Measurements from ENCODE around the gene KCTD18.
A peak's percentile ranks its signal among the peaks of the same experiment; 100 is the strongest.

KCTD18 gene

GRCh38 chr2:200515155-200515554, 5.3 kb upstream of the KCTD18 start:
- H3K4me1 ChIP-seq (ENCODE audit: control insufficient read depth in 1 of 2, insufficient read depth in 2 of 2, low read length in 2 of 2) = no peaks in the 10 kb centered on the region
- H3K9me3 ChIP-seq (ENCODE audit: control insufficient read depth in 1 of 2, low read length in 2 of 2) = no peaks in the 10 kb centered on the region
- H3K27me3 ChIP-seq (ENCODE audit: low read depth, low read length) = no peaks in the 10 kb centered on the region
- H3K4me3 ChIP-seq (ENCODE audit: low read depth in 1 of 2, low read length in 2 of 2) = no peak overlapping the region
- H3K36me3 ChIP-seq (ENCODE audit: control insufficient read depth in 1 of 2, insufficient read depth in 2 of 2, low read length in 2 of 2) = no peaks in the 10 kb centered on the region
- no peak overlapping the region for H3K27ac ChIP-seq (ENCODE audit: low read length)

GRCh38 chr2:200509235-200509611, 645 bp downstream of the KCTD18 start:
- no peaks in the 10 kb centered on the region for H3K27me3 ChIP-seq (ENCODE audit: low read depth, low read length)
- peak overlapping the region; percentile 79 to 88 for H3K4me3 ChIP-seq (ENCODE audit: low read depth in 1 of 2, low read length in 2 of 2)
- peaks cover 0 to 7% of the 10 kb centered on the region in 2 donors for H3K4me1 ChIP-seq (ENCODE audit: control insufficient read depth in 1 of 2, insufficient read depth in 2 of 2, low read length in 2 of 2)
- H3K27ac ChIP-seq (ENCODE audit: low read length) = peak overlapping the region; percentile 86
- H3K36me3 ChIP-seq (ENCODE audit: control insufficient read depth in 1 of 2, insufficient read depth in 2 of 2, low read length in 2 of 2) = peaks cover 0 to 17% of the 10 kb centered on the region in 2 donors
- H3K9me3 ChIP-seq (ENCODE audit: control insufficient read depth in 1 of 2, low read length in 2 of 2) = no peaks in the 10 kb centered on the region

- Histone ChIP-seq H3K27me3 (ENCODE audit: low read depth, low read length) (no peaks in the 10 kb centered on the region), H3K36me3 (ENCODE audit: control insufficient read depth in 1 of 2, insufficient read depth in 2 of 2, low read length in 2 of 2) (peaks cover 8 to 29% of the 10 kb centered on the region in 2 donors), H3K9me3 (ENCODE audit: control insufficient read depth in 1 of 2, low read length in 2 of 2) (no peaks in the 10 kb centered on the region), H3K27ac (ENCODE audit: low read length) (no peak overlapping the region), H3K4me1 (ENCODE audit: control insufficient read depth in 1 of 2, insufficient read depth in 2 of 2, low read length in 2 of 2) (peaks cover 0 to 7% of the 10 kb centered on the region in 2 donors), H3K4me3 (ENCODE audit: low read depth in 1 of 2, low read length in 2 of 2) (no peak overlapping the region)
These were observed 2.7 kb downstream of the KCTD18 start for GRCh38 chr2:200507179-200507578.

GRCh38 chr2:200506679-200507078, 3.2 kb downstream of the KCTD18 start:
- Histone ChIP-seq H3K27ac (ENCODE audit: low read length) (no peak overlapping the region), H3K27me3 (ENCODE audit: low read depth, low read length) (no peaks in the 10 kb centered on the region), H3K36me3 (ENCODE audit: control insufficient read depth in 1 of 2, insufficient read depth in 2 of 2, low read length in 2 of 2) (peaks cover 8 to 29% of the 10 kb centered on the region in 2 donors), H3K4me1 (ENCODE audit: control insufficient read depth in 1 of 2, insufficient read depth in 2 of 2, low read length in 2 of 2) (peaks cover 0 to 7% of the 10 kb centered on the region in 2 donors), H3K9me3 (ENCODE audit: control insufficient read depth in 1 of 2, low read length in 2 of 2) (no peaks in the 10 kb centered on the region), H3K4me3 (ENCODE audit: low read depth in 1 of 2, low read length in 2 of 2) (no peak overlapping the region)

- Histone ChIP-seq H3K27ac (ENCODE audit: low read length) (no peak overlapping the region), H3K27me3 (ENCODE audit: low read depth, low read length) (no peaks in the 10 kb centered on the region), H3K4me1 (ENCODE audit: control insufficient read depth in 1 of 2, insufficient read depth in 2 of 2, low read length in 2 of 2) (no peaks in the 10 kb centered on the region), H3K9me3 (ENCODE audit: control insufficient read depth in 1 of 2, low read length in 2 of 2) (no peaks in the 10 kb centered on the region), H3K36me3 (ENCODE audit: control insufficient read depth in 1 of 2, insufficient read depth in 2 of 2, low read length in 2 of 2) (peaks cover 18 to 33% of the 10 kb centered on the region in 2 donors), H3K4me3 (ENCODE audit: low read depth in 1 of 2, low read length in 2 of 2) (no peak overlapping the region)
These were observed 7.7 kb downstream of the KCTD18 start for GRCh38 chr2:200502196-200502595.

GRCh38 chr2:200498402-200499162, 11.3 kb downstream of the KCTD18 start:
- no peaks in the 10 kb centered on the region for H3K9me3 ChIP-seq (ENCODE audit: control insufficient read depth in 1 of 2, low read length in 2 of 2)
- no peak overlapping the region for H3K27ac ChIP-seq (ENCODE audit: low read length)
- no peak overlapping the region for H3K4me3 ChIP-seq (ENCODE audit: low read depth in 1 of 2, low read length in 2 of 2)
- H3K36me3 ChIP-seq (ENCODE audit: control insufficient read depth in 1 of 2, insufficient read depth in 2 of 2, low read length in 2 of 2) = peaks cover 25 to 30% of the 10 kb centered on the region in 2 donors
- no peaks in the 10 kb centered on the region for H3K27me3 ChIP-seq (ENCODE audit: low read depth, low read length)
- no peaks in the 10 kb centered on the region for H3K4me1 ChIP-seq (ENCODE audit: control insufficient read depth in 1 of 2, insufficient read depth in 2 of 2, low read length in 2 of 2)

GRCh38 chr2:200496696-200497095, 13.2 kb downstream of the KCTD18 start:
- no peaks in the 10 kb centered on the region for H3K9me3 ChIP-seq (ENCODE audit: control insufficient read depth in 1 of 2, low read length in 2 of 2)
- no peaks in the 10 kb centered on the region for H3K4me1 ChIP-seq (ENCODE audit: control insufficient read depth in 1 of 2, insufficient read depth in 2 of 2, low read length in 2 of 2)
- no peaks in the 10 kb centered on the region for H3K27me3 ChIP-seq (ENCODE audit: low read depth, low read length)
- H3K27ac ChIP-seq (ENCODE audit: low read length) = no peak overlapping the region
- peaks cover 35 to 37% of the 10 kb centered on the region in 2 donors for H3K36me3 ChIP-seq (ENCODE audit: control insufficient read depth in 1 of 2, insufficient read depth in 2 of 2, low read length in 2 of 2)
- no peak overlapping the region for H3K4me3 ChIP-seq (ENCODE audit: low read depth in 1 of 2, low read length in 2 of 2)

- no peaks in the 10 kb centered on the region for H3K9me3 ChIP-seq (ENCODE audit: control insufficient read depth in 1 of 2, low read length in 2 of 2)
- H3K27me3 ChIP-seq (ENCODE audit: low read depth, low read length) = no peaks in the 10 kb centered on the region
- no peaks in the 10 kb centered on the region for H3K4me1 ChIP-seq (ENCODE audit: control insufficient read depth in 1 of 2, insufficient read depth in 2 of 2, low read length in 2 of 2)
- H3K36me3 ChIP-seq (ENCODE audit: control insufficient read depth in 1 of 2, insufficient read depth in 2 of 2, low read length in 2 of 2) = peaks cover 52 to 56% of the 10 kb centered on the region in 2 donors
- H3K27ac ChIP-seq (ENCODE audit: low read length) = no peak overlapping the region
- no peak overlapping the region for H3K4me3 ChIP-seq (ENCODE audit: low read depth in 1 of 2, low read length in 2 of 2)
These were observed 15.8 kb downstream of the KCTD18 start for GRCh38 chr2:200494048-200494447.

- Histone ChIP-seq H3K9me3 (ENCODE audit: control insufficient read depth in 1 of 2, low read length in 2 of 2) (no peaks in the 10 kb centered on the region), H3K27ac (ENCODE audit: low read length) (no peak overlapping the region), H3K4me3 (ENCODE audit: low read depth in 1 of 2, low read length in 2 of 2) (no peak overlapping the region), H3K4me1 (ENCODE audit: control insufficient read depth in 1 of 2, insufficient read depth in 2 of 2, low read length in 2 of 2) (no peaks in the 10 kb centered on the region), H3K36me3 (ENCODE audit: control insufficient read depth in 1 of 2, insufficient read depth in 2 of 2, low read length in 2 of 2) (peaks cover 47 to 60% of the 10 kb centered on the region in 2 donors), H3K27me3 (ENCODE audit: low read depth, low read length) (no peaks in the 10 kb centered on the region)
These were observed 17.2 kb downstream of the KCTD18 start for GRCh38 chr2:200492656-200493055.

- Histone ChIP-seq H3K27ac (ENCODE audit: low read length) (no peak overlapping the region), H3K36me3 (ENCODE audit: control insufficient read depth in 1 of 2, insufficient read depth in 2 of 2, low read length in 2 of 2) (peaks cover 37 to 48% of the 10 kb centered on the region in 2 donors), H3K4me3 (ENCODE audit: low read depth in 1 of 2, low read length in 2 of 2) (no peak overlapping the region)
These were observed 19.9 kb downstream of the KCTD18 start for GRCh38 chr2:200490001-200490400.

GRCh38 chr2:200488169-200488568, 21.7 kb downstream of the KCTD18 start:
- H3K27ac ChIP-seq (ENCODE audit: low read length) = no peak overlapping the region
- H3K9me3 ChIP-seq (ENCODE audit: control insufficient read depth in 1 of 2, low read length in 2 of 2) = no peaks in the 10 kb centered on the region

More at GRCh38 chr2:200490001-200490400, 19.9 kb downstream of the KCTD18 start:
- Histone ChIP-seq H3K27me3 (ENCODE audit: low read depth, low read length) (no peaks in the 10 kb centered on the region), H3K9me3 (ENCODE audit: control insufficient read depth in 1 of 2, low read length in 2 of 2) (no peaks in the 10 kb centered on the region), H3K4me1 (ENCODE audit: control insufficient read depth in 1 of 2, insufficient read depth in 2 of 2, low read length in 2 of 2) (no peaks in the 10 kb centered on the region)

GRCh38 chr2:200486529-200486928, 23.3 kb downstream of the KCTD18 start:
- H3K4me1 ChIP-seq (ENCODE audit: control insufficient read depth in 1 of 2, insufficient read depth in 2 of 2, low read length in 2 of 2) = no peaks in the 10 kb centered on the region
- H3K27me3 ChIP-seq (ENCODE audit: low read depth, low read length) = no peaks in the 10 kb centered on the region
- H3K4me3 ChIP-seq (ENCODE audit: low read depth in 1 of 2, low read length in 2 of 2) = no peak overlapping the region
- H3K9me3 ChIP-seq (ENCODE audit: control insufficient read depth in 1 of 2, low read length in 2 of 2) = no peaks in the 10 kb centered on the region
- peaks cover 14 to 25% of the 10 kb centered on the region in 2 donors for H3K36me3 ChIP-seq (ENCODE audit: control insufficient read depth in 1 of 2, insufficient read depth in 2 of 2, low read length in 2 of 2)
- H3K27ac ChIP-seq (ENCODE audit: low read length) = no peak overlapping the region

More at GRCh38 chr2:200488169-200488568, 21.7 kb downstream of the KCTD18 start:
- Histone ChIP-seq H3K36me3 (ENCODE audit: control insufficient read depth in 1 of 2, insufficient read depth in 2 of 2, low read length in 2 of 2) (peaks cover 28 to 39% of the 10 kb centered on the region in 2 donors), H3K27me3 (ENCODE audit: low read depth, low read length) (no peaks in the 10 kb centered on the region), H3K4me3 (ENCODE audit: low read depth in 1 of 2, low read length in 2 of 2) (no peak overlapping the region), H3K4me1 (ENCODE audit: control insufficient read depth in 1 of 2, insufficient read depth in 2 of 2, low read length in 2 of 2) (no peaks in the 10 kb centered on the region)

Data from muscle layer of duodenum (tissue), 2 donors.